ENCODE measurements around the gene FNTB. TPM values are rescaled to one million over a fixed set of nuclear protein-coding genes. Genes with fewer than 3 reads are reported as not detected.
"Not testable (repeated sequence)": the region's sequence is repeated elsewhere in the genome, so short reads cannot be mapped to it uniquely, and the experiment has no call there.

The FNTB gene
- total RNA-seq, 1 donor from 2014 or later: 9.7 TPM

DNA sequence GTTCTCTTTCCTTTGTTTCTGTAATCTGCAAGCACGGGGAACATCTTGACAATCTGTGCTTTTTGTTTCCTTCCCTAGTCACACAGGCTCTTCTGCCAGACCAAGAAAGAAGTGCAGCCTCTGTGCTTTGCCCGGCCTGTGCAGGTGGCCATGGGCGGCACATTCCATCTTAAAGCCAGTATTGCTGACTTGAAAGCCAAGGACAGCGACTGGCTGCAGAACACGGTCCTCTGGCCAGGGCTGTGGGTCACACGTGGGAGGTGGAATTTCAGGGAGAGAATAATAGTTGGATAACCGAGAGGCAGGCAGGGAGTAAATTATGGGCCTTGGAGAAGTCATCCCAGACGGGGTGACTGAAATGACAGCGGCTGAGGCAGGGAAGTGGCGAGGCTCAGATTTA, 24.8 kb downstream of the FNTB start:
- intact Hi-C loops (cut with micrococcal nuclease): no loop called here

GRCh38 chr14:65012353-65012752, 25.7 kb downstream of the FNTB start:
- intact Hi-C loops (cut with micrococcal nuclease): no loop called here

GRCh38 chr14:65015391-65015790, 28.7 kb downstream of the FNTB start:
- intact Hi-C loops (cut with micrococcal nuclease): loop anchor here (5.0 kb wide), 1 partner anchor 843 kb away; no protein-coding TSS in a partner anchor

DNA sequence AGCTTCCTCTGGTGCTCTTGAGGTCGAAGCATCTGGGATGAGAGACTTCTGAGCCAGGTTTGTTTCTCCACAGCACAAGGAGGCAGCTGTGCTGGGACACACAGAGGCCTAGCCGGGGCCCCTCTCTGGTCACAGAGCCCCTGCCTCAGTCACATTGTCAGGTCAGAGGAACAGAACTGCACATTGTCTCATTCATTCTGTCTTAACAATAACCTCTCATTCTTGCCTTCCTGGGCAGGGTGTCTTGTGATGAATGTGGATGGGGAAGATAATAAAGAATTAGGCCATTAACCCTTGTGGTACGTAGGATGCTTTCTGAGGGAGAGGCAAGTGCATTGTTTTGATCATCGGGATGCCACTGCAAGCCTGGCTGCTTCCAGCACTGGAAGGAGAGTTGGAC, 29.8 kb downstream of the FNTB start:
- intact Hi-C loops (cut with micrococcal nuclease): loop anchor here (5.0 kb wide), 1 partner anchor 844 kb away; no protein-coding TSS in a partner anchor

DNA sequence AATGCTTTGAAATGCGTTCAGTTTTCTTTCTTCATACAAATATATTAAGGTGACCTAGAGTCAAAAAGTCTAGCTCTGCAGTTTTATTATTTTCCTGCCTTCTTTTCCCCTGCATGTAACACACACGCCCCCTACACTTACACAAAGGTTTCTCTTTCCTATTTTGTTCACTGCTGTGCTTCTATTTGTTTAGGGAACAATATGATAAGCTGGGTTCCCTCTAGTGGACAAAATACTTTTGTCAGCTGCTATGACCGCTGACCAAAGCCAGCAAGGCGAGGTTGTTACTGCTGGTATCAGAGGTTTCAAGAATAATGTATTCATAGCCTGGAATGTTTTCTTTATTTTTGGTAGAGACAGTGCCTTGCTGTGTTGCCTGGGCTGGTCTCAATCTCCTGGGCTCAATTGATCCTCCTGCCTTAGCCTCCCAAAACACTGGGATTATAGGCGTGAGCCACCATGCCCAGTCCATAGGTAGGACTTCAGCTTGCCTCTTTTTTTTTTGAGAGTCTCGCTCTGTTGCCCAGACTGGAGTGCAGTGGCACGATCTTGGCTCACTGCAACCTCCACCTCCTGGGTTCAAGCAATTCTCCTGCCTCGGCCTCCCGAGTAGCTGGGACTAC, 33.4 kb downstream of the FNTB start:
- intact Hi-C loops (cut with micrococcal nuclease): loop anchor here (1.0 to 5.0 kb wide), 2 partner anchors 34 to 848 kb away; partner anchors contain the start of gene FNTB

- intact Hi-C loops (cut with micrococcal nuclease): no loop called here
Observed at GRCh38 chr14:65024957-65025356, 38.3 kb downstream of the FNTB start.

GRCh38 chr14:65025818-65026217, 39.1 kb downstream of the FNTB start:
- intact Hi-C loops (cut with micrococcal nuclease): no loop called here

DNA sequence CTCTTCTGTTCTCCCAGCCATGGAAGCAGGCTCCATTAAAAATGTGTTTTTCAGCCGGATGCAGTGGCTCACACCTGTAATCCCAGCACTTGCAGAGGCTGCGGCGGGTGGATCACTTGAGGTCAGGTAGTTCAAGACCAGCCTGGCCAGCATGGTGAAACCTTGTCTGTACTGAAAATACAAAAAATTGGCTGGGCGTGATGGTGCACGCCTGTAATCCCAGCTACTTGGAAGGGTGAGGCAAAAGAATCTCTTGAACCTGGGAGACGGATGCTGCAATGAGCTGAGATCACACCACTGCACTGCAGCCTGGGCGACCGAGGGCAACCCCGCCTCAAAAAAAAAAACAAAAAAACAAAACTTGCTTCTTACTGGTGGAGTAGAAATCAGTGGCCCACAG, 39.8 kb downstream of the FNTB start:
- intact Hi-C loops (cut with micrococcal nuclease): no loop called here

GRCh38 chr14:65027127-65027799, 40.6 kb downstream of the FNTB start:
- intact Hi-C loops (cut with micrococcal nuclease): no loop called here

- intact Hi-C loops (cut with micrococcal nuclease): no loop called here
Observed at GRCh38 chr14:65028937-65029336, 42.2 kb downstream of the FNTB start.

DNA sequence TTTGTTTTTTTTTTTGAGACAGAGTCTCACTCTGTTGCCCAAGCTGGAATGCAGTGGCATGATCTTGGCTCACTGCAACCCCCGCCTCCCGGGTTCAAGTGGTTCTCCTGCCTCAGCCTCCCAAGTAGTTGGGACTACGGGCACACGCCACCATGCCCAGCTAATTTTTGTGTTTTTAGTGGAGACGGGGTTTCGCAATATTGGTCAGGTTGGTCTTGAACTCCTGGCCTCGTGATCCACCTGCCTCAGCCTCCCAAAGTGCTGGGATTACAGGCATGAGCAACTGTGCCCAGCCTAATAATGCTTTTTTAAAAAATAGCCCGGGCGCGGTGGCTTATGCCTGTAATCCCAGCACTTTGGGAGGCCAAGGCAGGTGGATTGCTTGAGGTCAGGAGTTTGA, 44.6 kb downstream of the FNTB start:
- intact Hi-C loops (cut with micrococcal nuclease): not testable (repeated sequence)

DNA sequence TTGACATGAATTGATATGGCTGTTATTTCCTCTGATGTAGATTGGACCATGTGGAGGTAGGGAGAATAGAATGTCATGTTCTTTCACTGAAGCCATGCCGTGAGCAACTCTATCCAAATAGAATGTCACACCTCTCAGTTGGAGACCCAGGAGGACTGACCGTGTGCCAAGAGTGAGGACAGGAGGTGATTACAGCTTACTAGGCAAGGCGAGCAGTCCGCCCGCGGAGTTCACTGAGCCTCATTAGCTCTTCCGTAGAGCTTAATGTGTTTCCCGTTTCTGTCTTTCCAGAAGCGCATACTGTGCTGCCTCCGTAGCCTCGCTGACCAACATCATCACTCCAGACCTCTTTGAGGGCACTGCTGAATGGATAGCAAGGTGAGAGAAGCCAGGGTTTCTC, 45.6 kb downstream of the FNTB start:
- intact Hi-C loops (cut with micrococcal nuclease): no loop called here

- intact Hi-C loops (cut with micrococcal nuclease): no loop called here
Observed at GRCh38 chr14:65033181-65033580, 46.5 kb downstream of the FNTB start.

- intact Hi-C loops (cut with micrococcal nuclease): no loop called here
Observed at GRCh38 chr14:65034021-65034420, 47.3 kb downstream of the FNTB start.

DNA sequence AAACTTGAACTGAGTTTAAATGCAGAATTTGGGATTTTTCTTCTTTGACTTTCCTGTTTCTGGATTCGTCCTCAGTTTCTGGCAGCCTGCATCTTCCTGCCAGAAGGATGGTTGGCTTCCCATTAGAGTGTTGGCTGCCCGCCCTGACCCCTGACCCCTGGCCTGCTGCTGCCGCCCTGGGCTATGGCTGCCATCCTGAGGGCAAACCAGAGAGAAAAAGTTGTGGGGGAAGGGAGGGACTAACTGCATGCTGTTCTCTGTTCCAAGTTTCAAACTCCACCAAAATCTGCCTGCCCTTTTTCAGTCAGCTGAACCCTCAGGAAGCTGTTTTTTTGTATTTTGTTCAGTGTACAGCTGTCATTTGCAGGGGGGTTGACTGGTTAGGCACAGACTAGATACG, 48.4 kb downstream of the FNTB start:
- intact Hi-C loops (cut with micrococcal nuclease): no loop called here

GRCh38 chr14:65038966-65039365, 52.3 kb downstream of the FNTB start:
- intact Hi-C loops (cut with micrococcal nuclease): no loop called here

DNA sequence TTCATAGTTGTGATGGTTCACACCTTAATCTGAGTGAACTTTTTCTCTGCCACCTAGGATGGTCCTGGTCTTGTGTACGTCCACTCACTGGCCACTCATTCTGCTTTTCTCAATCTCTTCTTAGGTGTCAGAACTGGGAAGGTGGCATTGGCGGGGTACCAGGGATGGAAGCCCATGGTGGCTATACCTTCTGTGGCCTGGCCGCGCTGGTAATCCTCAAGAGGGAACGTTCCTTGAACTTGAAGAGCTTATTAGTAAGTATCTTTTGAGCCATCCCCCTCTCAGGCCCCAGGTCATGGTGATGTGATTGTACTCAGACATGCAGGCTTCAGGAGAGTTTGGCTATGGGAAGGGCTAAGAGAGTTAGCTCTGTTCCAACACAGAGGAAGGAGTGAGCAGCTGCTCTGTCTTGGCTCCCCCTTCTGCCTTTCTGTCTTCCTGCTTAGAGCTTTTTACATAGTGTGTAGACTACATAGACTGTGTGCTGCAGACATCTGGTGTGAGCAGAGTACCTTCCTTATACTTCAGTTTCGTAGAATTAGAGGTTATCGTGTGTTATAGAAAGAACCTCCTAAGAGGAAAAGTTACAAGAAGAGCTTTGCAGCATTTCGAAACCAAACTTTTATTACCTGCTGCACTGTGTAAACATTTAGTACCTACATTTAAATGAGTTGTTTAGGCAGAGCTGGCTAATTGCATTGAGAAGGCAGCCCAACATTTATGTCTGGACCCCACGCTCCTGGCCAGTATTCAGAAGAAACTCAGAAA, 54.2 kb downstream of the FNTB start:
- intact Hi-C loops (cut with micrococcal nuclease): no loop called here

DNA sequence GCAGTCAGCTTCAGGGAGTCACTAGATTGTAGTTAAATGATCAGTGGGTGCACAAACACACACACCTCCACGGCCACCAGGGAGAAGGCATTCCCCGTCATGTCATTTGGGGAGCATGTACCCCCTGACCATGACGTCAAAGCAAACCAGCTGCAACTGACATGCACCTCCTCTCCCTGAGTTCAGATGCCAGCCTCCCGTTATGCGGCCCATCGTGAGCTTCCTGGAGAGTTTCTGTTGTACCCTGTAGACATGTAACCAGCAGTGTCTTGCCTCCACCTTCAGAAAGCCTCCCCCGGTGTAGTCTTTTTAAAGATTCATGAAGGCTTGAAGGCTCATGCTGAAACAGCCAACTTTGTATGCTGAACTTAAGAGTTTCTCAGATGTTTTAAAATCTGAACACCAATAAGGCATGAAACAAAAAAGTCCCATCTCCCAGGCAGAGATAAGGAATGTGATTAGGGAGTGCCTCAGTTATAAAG, 54.8 kb downstream of the FNTB start:
- intact Hi-C loops (cut with micrococcal nuclease): no loop called here

DNA sequence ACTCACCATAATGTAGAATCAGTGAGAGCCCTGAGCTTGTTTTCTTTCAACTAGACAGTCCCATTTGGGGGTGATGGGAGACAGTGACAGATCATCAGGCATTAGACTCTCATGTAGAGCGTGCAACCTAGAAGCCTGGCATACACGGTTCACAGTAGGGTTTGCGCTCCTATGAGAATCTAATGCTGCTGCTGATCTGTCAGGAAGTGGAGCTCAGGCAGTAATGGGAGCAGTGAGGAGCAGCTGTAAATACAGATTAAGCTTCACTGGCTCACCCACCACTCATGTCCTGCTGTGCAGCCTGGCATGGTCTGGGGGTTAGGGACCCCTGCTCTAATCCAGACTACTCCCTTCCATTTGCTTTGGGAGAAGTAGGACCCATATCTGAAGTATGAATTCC, 55.6 kb downstream of the FNTB start:
- intact Hi-C loops (cut with micrococcal nuclease): no loop called here

GRCh38 chr14:65042731-65043372, 56.2 kb downstream of the FNTB start:
- intact Hi-C loops (cut with micrococcal nuclease): no loop called here

- intact Hi-C loops (cut with micrococcal nuclease): no loop called here
Observed at GRCh38 chr14:65043893-65044595, 57.3 kb downstream of the FNTB start.

All from T-helper 1 cell treated with Interleukin-12 subunit alpha and Interleukin-12 subunit beta and Interleukin-4 antibody, amounts not matched to agents 30 ng/mL and 1 ng/mL, for 36 hours (primary cell).